H9 (cell line): ENCODE measurements around the gene BACE2. TPM values are rescaled to one million over a fixed set of nuclear protein-coding genes. Genes with fewer than 3 reads are reported as not detected.

Experiments used
- DNase-seq: peaks from one replicate; pipeline ENCODE4 v3.0.0-alpha.2; 2017
- H2AFZ ChIP-seq: one replicate; pipeline ENCODE4 v1.6.1; 2013; ENCODE audit warnings: mild to moderate bottlenecking, low read length, control low read depth, moderate library complexity
- H2AK5ac ChIP-seq: 2 replicates; pipeline ENCODE4 v1.6.1; 2013; ENCODE audit warnings: low read length, control low read depth, mixed read lengths; ENCODE audit not compliant: insufficient read length
- H2BK120ac ChIP-seq: one replicate; pipeline ENCODE4 v1.6.1; 2013; ENCODE audit warnings: low read depth, mild to moderate bottlenecking, low read length, control low read depth, inconsistent platforms; ENCODE audit not compliant: poor library complexity, severe bottlenecking
- H2BK12ac ChIP-seq: 2 replicates; pipeline ENCODE4 v1.6.1; 2013; ENCODE audit warnings: low read length, control low read depth, mixed read lengths, low read depth; ENCODE audit not compliant: insufficient read length
- H2BK15ac ChIP-seq: 2 replicates; pipeline ENCODE4 v1.6.1; 2013; ENCODE audit warnings: low read depth, low read length, control low read depth
- H2BK20ac ChIP-seq: one replicate; pipeline ENCODE4 v1.6.1; 2013; ENCODE audit warnings: low read depth, mild to moderate bottlenecking, low read length, control low read depth, inconsistent platforms; ENCODE audit not compliant: poor library complexity, severe bottlenecking
- H2BK5ac ChIP-seq: 2 replicates; pipeline ENCODE4 v1.6.1; 2013; ENCODE audit warnings: low read length, control low read depth, mixed read lengths; ENCODE audit not compliant: insufficient read length
- H3K14ac ChIP-seq: 2 replicates; pipeline ENCODE4 v1.6.1; 2013; ENCODE audit warnings: low read length, control low read depth; ENCODE audit not compliant: insufficient read depth
- H3K18ac ChIP-seq: 2 replicates; pipeline ENCODE4 v1.6.1; 2013; ENCODE audit warnings: low read depth, mild to moderate bottlenecking, mixed read lengths, low read length, control low read depth; ENCODE audit not compliant: insufficient read length
- H3K23ac ChIP-seq: 2 replicates; pipeline ENCODE4 v1.6.1; 2013; ENCODE audit warnings: low read length, control low read depth, mixed read lengths, low read depth; ENCODE audit not compliant: insufficient read length
- H3K23me2 ChIP-seq: 2 replicates; pipeline ENCODE4 v1.6.1; 2013; ENCODE audit warnings: low read depth, mild to moderate bottlenecking, mixed read lengths, low read length, control low read depth; ENCODE audit not compliant: insufficient read length, poor library complexity, severe bottlenecking
- H3K27ac ChIP-seq: 2 replicates; pipeline ENCODE4 v1.5.1; 2013; ENCODE audit warnings: low read length, control low read depth, mixed read lengths, low read depth; ENCODE audit not compliant: insufficient read length
- H3K27me3 ChIP-seq: 2 replicates; pipeline ENCODE4 v1.6.1; 2013; ENCODE audit warnings: low read length, control low read depth, inconsistent platforms; ENCODE audit not compliant: insufficient read depth
- H3K4ac ChIP-seq: 2 replicates; pipeline ENCODE4 v1.6.1; 2013; ENCODE audit warnings: low read depth, mild to moderate bottlenecking, control low read depth, inconsistent platforms, low read length, moderate library complexity
- H3K4me1 ChIP-seq: 2 replicates; pipeline ENCODE4 v1.6.1; 2013; ENCODE audit warnings: low read length, control low read depth, inconsistent platforms; ENCODE audit not compliant: insufficient read depth
- H3K4me2 ChIP-seq: 2 replicates; pipeline ENCODE4 v1.6.1; 2013; ENCODE audit warnings: low read length, control low read depth, mixed read lengths; ENCODE audit not compliant: insufficient read length, insufficient read depth
- H3K56ac ChIP-seq: 2 replicates; pipeline ENCODE4 v1.6.1; 2013; ENCODE audit warnings: low read depth, mild to moderate bottlenecking, mixed read lengths, low read length, control low read depth; ENCODE audit not compliant: insufficient read length
- H3K79me1 ChIP-seq: 2 replicates; pipeline ENCODE4 v1.6.1; 2013; ENCODE audit warnings: low read depth, mild to moderate bottlenecking, moderate library complexity, low read length, control low read depth, inconsistent platforms; ENCODE audit not compliant: insufficient read depth, poor library complexity, severe bottlenecking
- H3K79me2 ChIP-seq: 2 replicates; pipeline ENCODE4 v1.6.1; 2013; ENCODE audit warnings: low read length, control low read depth, inconsistent platforms; ENCODE audit not compliant: insufficient read depth
- H3K9ac ChIP-seq: 2 replicates; pipeline ENCODE4 v1.6.1; 2013; ENCODE audit warnings: low read length, control low read depth, mixed read lengths; ENCODE audit not compliant: insufficient read length; ENCODE audit errors: extremely low read depth
- H3K9me3 ChIP-seq: one replicate; pipeline ENCODE4 v1.6.1; 2013; ENCODE audit warnings: low read depth, low read length, inconsistent platforms; ENCODE audit not compliant: control insufficient read depth
- H3T11ph ChIP-seq: one replicate; pipeline ENCODE4 v1.6.1; 2013; ENCODE audit warnings: mild to moderate bottlenecking, low read length, control low read depth, inconsistent platforms
- H4K20me1 ChIP-seq: one replicate; pipeline ENCODE4 v1.6.1; 2013; ENCODE audit not compliant: control insufficient read depth, insufficient read length, insufficient read depth
- H4K5ac ChIP-seq: 2 replicates; pipeline ENCODE4 v1.6.1; 2013; ENCODE audit warnings: low read depth, mild to moderate bottlenecking, mixed read lengths, low read length, control low read depth; ENCODE audit not compliant: insufficient read length
- H4K8ac ChIP-seq: replicated peaks from 2 replicates; pipeline ENCODE4 v1.6.1; 2013; ENCODE audit warnings: low read length, control low read depth, mixed read lengths, low read depth; ENCODE audit not compliant: insufficient read length
- H4K91ac ChIP-seq: 2 replicates; pipeline ENCODE4 v1.6.1; 2013; ENCODE audit warnings: low read depth, mild to moderate bottlenecking, moderate library complexity, mixed read lengths, low read length, control low read depth; ENCODE audit not compliant: insufficient read length
- H3K27ac Mint-ChIP-seq, 3 experiments: 2 replicates in 2 of 3; 3 replicates in 1 of 3; pipeline ENCODE4 v1.8.0; 2020 to 2021; ENCODE audit warnings: mixed read lengths in 3 of 3, mild to moderate bottlenecking in 1 of 3, moderate library complexity in 1 of 3
- H3K27me3 Mint-ChIP-seq: 2 replicates; pipeline ENCODE4 v1.8.0; 2021; ENCODE audit warnings: low read depth, mild to moderate bottlenecking, moderate library complexity, mixed read lengths
- H3K36me3 Mint-ChIP-seq, 3 experiments: 2 replicates in 2 of 3; 3 replicates in 1 of 3; pipeline ENCODE4 v1.8.0; 2020 to 2021; ENCODE audit warnings: low read depth in 3 of 3, mixed read lengths in 3 of 3; ENCODE audit not compliant: insufficient read depth in 1 of 3
- H3K4me1 Mint-ChIP-seq, 2 experiments: 2 replicates each; pipeline ENCODE4 v1.8.0; 2020; ENCODE audit warnings: mixed read lengths in 2 of 2
- H3K4me3 Mint-ChIP-seq, 2 experiments: 2 replicates in 1 of 2; 3 replicates in 1 of 2; pipeline ENCODE4 v1.8.0; 2020 to 2021; ENCODE audit warnings: mild to moderate bottlenecking in 2 of 2, mixed read lengths in 2 of 2, moderate library complexity in 1 of 2
- H3K9me3 Mint-ChIP-seq, 2 experiments: 2 replicates in 1 of 2; 3 replicates in 1 of 2; pipeline ENCODE4 v1.8.0; 2020; ENCODE audit warnings: mild to moderate bottlenecking in 2 of 2, mixed read lengths in 2 of 2, moderate library complexity in 1 of 2
- WGBS: extraction: QIAGEN DNeasy Blood & Tissue Kit; methylation state at CpG from one replicate; pipeline ENCODE4 v1.1.7; 2013; ENCODE audit warnings: missing lambda C conversion rate, low lambda C conversion rate, mixed read lengths; ENCODE audit not compliant: insufficient read length; ENCODE audit errors: extremely low coverage; 5-methylcytosine and 5-hydroxymethylcytosine counted together
- total RNA-seq: library from RNA; stranded (reverse); gene quantifications from 2 replicates; pipeline ENCODE4 v1.2.1, GENCODE V29; 2021
- TF ChIP-seq, protein P1 (sequence below): fragments of 200-600 bp; sonication (generic); conservative IDR thresholded peaks from 3 replicates; pipeline ENCODE4 v1.8.0; 2021; ENCODE audit warnings: antibody characterized with exemption, mild to moderate bottlenecking

The BACE2 gene
- total RNA-seq, 1 experiment from 2014 or later = 8.0 TPM

GRCh38 chr21:41141031-41141457 lies 26.9 kb upstream of the BACE2 start:
- Histone ChIP-seq H3K14ac (no peak overlapping the region), H3K27me3 (no peaks in the 10 kb centered on the region), H2BK15ac (no peak overlapping the region), H3K4me1 (no peaks in the 10 kb centered on the region), H3K9ac (no peak overlapping the region), H3K27ac (no peak overlapping the region), H2BK20ac (no peak overlapping the region), H3T11ph (no peak overlapping the region), H3K23ac (no peak overlapping the region), H4K91ac (no peak overlapping the region), H4K20me1 (no peaks in the 10 kb centered on the region), H3K4me2 (no peak overlapping the region), H2BK12ac (no peak overlapping the region), H3K4ac (no peak overlapping the region), H4K5ac (no peak overlapping the region), H2AFZ (no peak overlapping the region), H3K18ac (peak overlapping the region; percentile 45), H3K9me3 (no peaks in the 10 kb centered on the region), H3K79me2 (no peaks in the 10 kb centered on the region), H3K79me1 (no peaks in the 10 kb centered on the region), H3K23me2 (no peaks in the 10 kb centered on the region), H2BK5ac (no peak overlapping the region), H4K8ac (no peak overlapping the region), H3K56ac (no peak overlapping the region), H2BK120ac (no peak overlapping the region), H2AK5ac (no peak overlapping the region)
- Mint-ChIP-seq H3K27ac (no peak overlapping the region; a peak in 1 of 7 replicates), H3K4me1 (peaks cover 5 to 7% of the 10 kb centered on the region in 2 experiments; a peak in 2 of 4 replicates), H3K9me3 (peaks cover 5% of the 10 kb centered on the region in 2 experiments; a peak in 4 of 5 replicates), H3K27me3 (peaks cover 23% of the 10 kb centered on the region), H3K36me3 (no peaks in the 10 kb centered on the region; a peak in 1 of 7 replicates), H3K4me3 (no peak overlapping the region)
- TF ChIP-seq, protein P1, sequence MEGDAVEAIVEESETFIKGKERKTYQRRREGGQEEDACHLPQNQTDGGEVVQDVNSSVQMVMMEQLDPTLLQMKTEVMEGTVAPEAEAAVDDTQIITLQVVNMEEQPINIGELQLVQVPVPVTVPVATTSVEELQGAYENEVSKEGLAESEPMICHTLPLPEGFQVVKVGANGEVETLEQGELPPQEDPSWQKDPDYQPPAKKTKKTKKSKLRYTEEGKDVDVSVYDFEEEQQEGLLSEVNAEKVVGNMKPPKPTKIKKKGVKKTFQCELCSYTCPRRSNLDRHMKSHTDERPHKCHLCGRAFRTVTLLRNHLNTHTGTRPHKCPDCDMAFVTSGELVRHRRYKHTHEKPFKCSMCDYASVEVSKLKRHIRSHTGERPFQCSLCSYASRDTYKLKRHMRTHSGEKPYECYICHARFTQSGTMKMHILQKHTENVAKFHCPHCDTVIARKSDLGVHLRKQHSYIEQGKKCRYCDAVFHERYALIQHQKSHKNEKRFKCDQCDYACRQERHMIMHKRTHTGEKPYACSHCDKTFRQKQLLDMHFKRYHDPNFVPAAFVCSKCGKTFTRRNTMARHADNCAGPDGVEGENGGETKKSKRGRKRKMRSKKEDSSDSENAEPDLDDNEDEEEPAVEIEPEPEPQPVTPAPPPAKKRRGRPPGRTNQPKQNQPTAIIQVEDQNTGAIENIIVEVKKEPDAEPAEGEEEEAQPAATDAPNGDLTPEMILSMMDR = no peak
- WGBS = no CpG with 5 or more reads among the region's 2 CpGs
- DNase-seq = no peak
